NCI-H345 (cell line): Measurements from ENCODE around the gene EVX1.

ENCODE experiments used
- DNase-seq: peaks from one replicate; lab custom pipeline; 2025; lab: John Stamatoyannopoulos, UW

EVX1 gene

GRCh38 chr7:27242555-27243339 lies at the start of gene EVX1:
EVX1 (plus strand) TSS chr7:27242802; CDS start chr7:27243031, 229 bp downstream.
- peak; percentile 54 for DNase-seq

- no peak for DNase-seq
Measured at GRCh38 chr7:27193335-27194001, 49.1 kb upstream of the EVX1 start.

- no peak for DNase-seq
Measured at GRCh38 chr7:27194002-27194352, 48.6 kb upstream of the EVX1 start.

- no peak for DNase-seq
Measured at GRCh38 chr7:27194686-27195379, 47.8 kb upstream of the EVX1 start.

- peak; percentile 80 for DNase-seq
Measured at GRCh38 chr7:27196287-27196767, 46.3 kb upstream of the EVX1 start.

- DNase-seq, result no peak
Measured at GRCh38 chr7:27197137-27198042, 45.2 kb upstream of the EVX1 start.

- DNase-seq, result no peak
Measured at GRCh38 chr7:27198138-27198841, 44.3 kb upstream of the EVX1 start.

GRCh38 chr7:27198871-27199801 lies 43.5 kb upstream of the EVX1 start:
- DNase-seq, result peak; percentile 31

GRCh38 chr7:27199849-27200760 lies 42.5 kb upstream of the EVX1 start, which contains the start of gene HOXA13:
HOXA13 (minus strand) TSS chr7:27200091; CDS start chr7:27200077, 14 bp downstream.
- peak; percentile 70 for DNase-seq

- no peak for DNase-seq
Measured at GRCh38 chr7:27200761-27201579, 41.6 kb upstream of the EVX1 start.

- DNase-seq, result no peak
Measured at GRCh38 chr7:27201580-27202017, 41.0 kb upstream of the EVX1 start.

- no peak for DNase-seq
Measured at GRCh38 chr7:27202018-27202861, 40.4 kb upstream of the EVX1 start.

GRCh38 chr7:27202862-27203134 lies 39.8 kb upstream of the EVX1 start:
- DNase-seq, result no peak

GRCh38 chr7:27203365-27203953 lies 39.1 kb upstream of the EVX1 start:
- no peak for DNase-seq

GRCh38 chr7:27203964-27204594 lies 38.5 kb upstream of the EVX1 start:
- DNase-seq, result no peak

GRCh38 chr7:27204851-27205322 lies 37.7 kb upstream of the EVX1 start:
- DNase-seq, result peak; percentile 17
